ENCODE data around the gene TAX1BP3. TPM values are rescaled to one million over a fixed set of nuclear protein-coding genes. Genes with fewer than 3 reads are reported as not detected.
A peak's percentile ranks its signal among the peaks of the same experiment; 100 is the strongest.

Gene TAX1BP3
- total and polyA plus RNA-seq, 9 of the 15 experiments (the other 6 are each of a cell fraction or from before 2014, with no cell fraction given), result 0.99 to 14.5 (median 6.2) TPM

DNA sequence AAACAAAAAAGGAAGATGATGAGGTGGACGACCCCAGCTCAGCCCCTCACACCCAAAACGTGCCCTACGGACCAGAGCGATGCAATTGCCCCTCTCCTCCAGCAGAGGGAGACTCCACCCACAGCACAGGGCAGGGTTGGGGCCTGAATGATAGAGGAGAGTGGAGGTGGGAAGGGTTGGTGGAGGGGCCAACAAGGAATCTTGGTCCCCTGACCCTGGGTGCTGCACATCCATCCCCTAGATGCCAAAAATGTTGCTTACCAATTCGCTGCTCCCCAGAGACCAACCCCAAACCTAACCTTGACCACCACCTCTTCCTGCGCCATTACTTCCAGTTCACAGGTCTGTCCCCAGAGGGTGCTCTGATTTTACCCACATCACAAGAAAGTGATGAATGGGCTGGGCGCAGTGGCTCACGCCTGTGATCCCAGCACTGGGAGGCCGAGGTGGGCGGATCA, 14.7 kb upstream of the TAX1BP3 start (continued):
- TF ChIP-seq ZC3H8 (IDR thresholded peaks at IDR 0.05), result no peak
- TF ChIP-seq, protein P1, sequence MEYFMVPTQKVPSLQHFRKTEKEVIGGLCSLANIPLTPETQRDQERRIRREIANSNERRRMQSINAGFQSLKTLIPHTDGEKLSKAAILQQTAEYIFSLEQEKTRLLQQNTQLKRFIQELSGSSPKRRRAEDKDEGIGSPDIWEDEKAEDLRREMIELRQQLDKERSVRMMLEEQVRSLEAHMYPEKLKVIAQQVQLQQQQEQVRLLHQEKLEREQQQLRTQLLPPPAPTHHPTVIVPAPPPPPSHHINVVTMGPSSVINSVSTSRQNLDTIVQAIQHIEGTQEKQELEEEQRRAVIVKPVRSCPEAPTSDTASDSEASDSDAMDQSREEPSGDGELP (CRISPR knock-in tag; IDR thresholded peaks at IDR 0.05; ENCODE audit: borderline replicate concordance), result no peak; the same call in 1 of the 2 replicates
- TF ChIP-seq NBN (IDR thresholded peaks at IDR 0.05; ENCODE audit: low read depth), result no peak
- no peak for TF ChIP-seq NCOA6 (IDR thresholded peaks at IDR 0.05)
- no peak for TF ChIP-seq CBX2 (IDR thresholded peaks at IDR 0.05; ENCODE audit: insufficient read depth, low read length, poor library complexity, severe bottlenecking)
- TF ChIP-seq, protein P2, sequence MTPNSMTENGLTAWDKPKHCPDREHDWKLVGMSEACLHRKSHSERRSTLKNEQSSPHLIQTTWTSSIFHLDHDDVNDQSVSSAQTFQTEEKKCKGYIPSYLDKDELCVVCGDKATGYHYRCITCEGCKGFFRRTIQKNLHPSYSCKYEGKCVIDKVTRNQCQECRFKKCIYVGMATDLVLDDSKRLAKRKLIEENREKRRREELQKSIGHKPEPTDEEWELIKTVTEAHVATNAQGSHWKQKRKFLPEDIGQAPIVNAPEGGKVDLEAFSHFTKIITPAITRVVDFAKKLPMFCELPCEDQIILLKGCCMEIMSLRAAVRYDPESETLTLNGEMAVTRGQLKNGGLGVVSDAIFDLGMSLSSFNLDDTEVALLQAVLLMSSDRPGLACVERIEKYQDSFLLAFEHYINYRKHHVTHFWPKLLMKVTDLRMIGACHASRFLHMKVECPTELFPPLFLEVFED (CRISPR knock-in tag; conservative IDR thresholded peaks at IDR 0.05), result no peak
- no peak for TF ChIP-seq HMG20A (CRISPR knock-in tag; conservative IDR thresholded peaks at IDR 0.05)
- no peak for TF ChIP-seq SOX6 (IDR thresholded peaks at IDR 0.05)
- TF ChIP-seq, protein P3, sequence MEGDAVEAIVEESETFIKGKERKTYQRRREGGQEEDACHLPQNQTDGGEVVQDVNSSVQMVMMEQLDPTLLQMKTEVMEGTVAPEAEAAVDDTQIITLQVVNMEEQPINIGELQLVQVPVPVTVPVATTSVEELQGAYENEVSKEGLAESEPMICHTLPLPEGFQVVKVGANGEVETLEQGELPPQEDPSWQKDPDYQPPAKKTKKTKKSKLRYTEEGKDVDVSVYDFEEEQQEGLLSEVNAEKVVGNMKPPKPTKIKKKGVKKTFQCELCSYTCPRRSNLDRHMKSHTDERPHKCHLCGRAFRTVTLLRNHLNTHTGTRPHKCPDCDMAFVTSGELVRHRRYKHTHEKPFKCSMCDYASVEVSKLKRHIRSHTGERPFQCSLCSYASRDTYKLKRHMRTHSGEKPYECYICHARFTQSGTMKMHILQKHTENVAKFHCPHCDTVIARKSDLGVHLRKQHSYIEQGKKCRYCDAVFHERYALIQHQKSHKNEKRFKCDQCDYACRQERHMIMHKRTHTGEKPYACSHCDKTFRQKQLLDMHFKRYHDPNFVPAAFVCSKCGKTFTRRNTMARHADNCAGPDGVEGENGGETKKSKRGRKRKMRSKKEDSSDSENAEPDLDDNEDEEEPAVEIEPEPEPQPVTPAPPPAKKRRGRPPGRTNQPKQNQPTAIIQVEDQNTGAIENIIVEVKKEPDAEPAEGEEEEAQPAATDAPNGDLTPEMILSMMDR (IDR thresholded peaks at IDR 0.05 in 2 of 3, conservative IDR thresholded peaks at IDR 0.05 in 1 of 3; ENCODE audit: insufficient read depth in 2 of 3, low read depth in 1 of 3, low read length in 3 of 3), result peak; percentile 69 to 89 (median 85)
- TF ChIP-seq RAD21 (CRISPR knock-in tag; conservative IDR thresholded peaks at IDR 0.05 in 1 of 2, IDR thresholded peaks at IDR 0.05 in 1 of 2), result peak; percentile 65 to 72
- TF ChIP-seq FOXA1 (IDR thresholded peaks at IDR 0.05; ENCODE audit: borderline replicate concordance), result no peak
- no peak for TF ChIP-seq ZNF445 (CRISPR knock-in tag; IDR thresholded peaks at IDR 0.05; ENCODE audit: low read depth)
- TF ChIP-seq RCOR1 (IDR thresholded peaks at IDR 0.05; ENCODE audit: borderline replicate concordance in 1 of 2, low read depth in 2 of 2, low read length in 2 of 2), result no peak
- TF ChIP-seq, protein P4, sequence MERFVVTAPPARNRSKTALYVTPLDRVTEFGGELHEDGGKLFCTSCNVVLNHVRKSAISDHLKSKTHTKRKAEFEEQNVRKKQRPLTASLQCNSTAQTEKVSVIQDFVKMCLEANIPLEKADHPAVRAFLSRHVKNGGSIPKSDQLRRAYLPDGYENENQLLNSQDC (CRISPR knock-in tag; IDR thresholded peaks at IDR 0.05), result no peak
- TF ChIP-seq ZNF347 (CRISPR knock-in tag; IDR thresholded peaks at IDR 0.05; ENCODE audit: low read depth), result no peak
- TF ChIP-seq TSC22D4 (tag; IDR thresholded peaks at IDR 0.05), result no peak
- TF ChIP-seq ZZZ3 (IDR thresholded peaks at IDR 0.05), result no peak
- TF ChIP-seq, protein P5, sequence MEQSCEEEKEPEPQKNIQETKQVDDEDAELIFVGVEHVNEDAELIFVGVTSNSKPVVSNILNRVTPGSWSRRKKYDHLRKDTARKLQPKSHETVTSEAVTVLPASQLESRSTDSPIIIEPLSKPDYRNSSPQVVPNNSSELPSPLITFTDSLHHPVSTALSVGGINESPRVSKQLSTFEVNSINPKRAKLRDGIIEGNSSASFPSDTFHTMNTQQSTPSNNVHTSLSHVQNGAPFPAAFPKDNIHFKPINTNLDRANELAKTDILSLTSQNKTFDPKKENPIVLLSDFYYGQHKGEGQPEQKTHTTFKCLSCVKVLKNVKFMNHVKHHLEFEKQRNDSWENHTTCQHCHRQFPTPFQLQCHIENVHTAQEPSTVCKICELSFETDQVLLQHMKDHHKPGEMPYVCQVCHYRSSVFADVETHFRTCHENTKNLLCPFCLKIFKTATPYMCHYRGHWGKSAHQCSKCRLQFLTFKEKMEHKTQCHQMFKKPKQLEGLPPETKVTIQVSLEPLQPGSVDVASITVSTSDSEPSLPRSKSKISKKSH (CRISPR knock-in tag; IDR thresholded peaks at IDR 0.05), result no peak
- TF ChIP-seq NR2C1 (IDR thresholded peaks at IDR 0.05), result peak; percentile 36; the same call in 1 of the 2 replicates
- no peak for TF ChIP-seq NR2C1 (tag; IDR thresholded peaks at IDR 0.05)
- no peak for TF ChIP-seq MEF2A (IDR thresholded peaks at IDR 0.05; ENCODE audit: control insufficient read depth, low read depth, low read length)
- TF ChIP-seq CREM (IDR thresholded peaks at IDR 0.05; ENCODE audit: low read depth), result 0 out of 2 replicates have a peak, but pooled peaks have one; percentile 2
- TF ChIP-seq, protein P6, sequence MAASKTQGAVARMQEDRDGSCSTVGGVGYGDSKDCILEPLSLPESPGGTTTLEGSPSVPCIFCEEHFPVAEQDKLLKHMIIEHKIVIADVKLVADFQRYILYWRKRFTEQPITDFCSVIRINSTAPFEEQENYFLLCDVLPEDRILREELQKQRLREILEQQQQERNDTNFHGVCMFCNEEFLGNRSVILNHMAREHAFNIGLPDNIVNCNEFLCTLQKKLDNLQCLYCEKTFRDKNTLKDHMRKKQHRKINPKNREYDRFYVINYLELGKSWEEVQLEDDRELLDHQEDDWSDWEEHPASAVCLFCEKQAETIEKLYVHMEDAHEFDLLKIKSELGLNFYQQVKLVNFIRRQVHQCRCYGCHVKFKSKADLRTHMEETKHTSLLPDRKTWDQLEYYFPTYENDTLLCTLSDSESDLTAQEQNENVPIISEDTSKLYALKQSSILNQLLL (CRISPR knock-in tag; IDR thresholded peaks at IDR 0.05; ENCODE audit: borderline replicate concordance), result no peak

Measured in K562 (cell line).